Embryonic facial prominence (tissue), 1 donor: Measurements from ENCODE around the gene PILRB.

Experiments
- DNase-seq: peaks from one replicate; pipeline ENCODE4 v3.0.0-alpha.2; 2016; ENCODE audit errors: extremely low spot score

The PILRB gene

DNA sequence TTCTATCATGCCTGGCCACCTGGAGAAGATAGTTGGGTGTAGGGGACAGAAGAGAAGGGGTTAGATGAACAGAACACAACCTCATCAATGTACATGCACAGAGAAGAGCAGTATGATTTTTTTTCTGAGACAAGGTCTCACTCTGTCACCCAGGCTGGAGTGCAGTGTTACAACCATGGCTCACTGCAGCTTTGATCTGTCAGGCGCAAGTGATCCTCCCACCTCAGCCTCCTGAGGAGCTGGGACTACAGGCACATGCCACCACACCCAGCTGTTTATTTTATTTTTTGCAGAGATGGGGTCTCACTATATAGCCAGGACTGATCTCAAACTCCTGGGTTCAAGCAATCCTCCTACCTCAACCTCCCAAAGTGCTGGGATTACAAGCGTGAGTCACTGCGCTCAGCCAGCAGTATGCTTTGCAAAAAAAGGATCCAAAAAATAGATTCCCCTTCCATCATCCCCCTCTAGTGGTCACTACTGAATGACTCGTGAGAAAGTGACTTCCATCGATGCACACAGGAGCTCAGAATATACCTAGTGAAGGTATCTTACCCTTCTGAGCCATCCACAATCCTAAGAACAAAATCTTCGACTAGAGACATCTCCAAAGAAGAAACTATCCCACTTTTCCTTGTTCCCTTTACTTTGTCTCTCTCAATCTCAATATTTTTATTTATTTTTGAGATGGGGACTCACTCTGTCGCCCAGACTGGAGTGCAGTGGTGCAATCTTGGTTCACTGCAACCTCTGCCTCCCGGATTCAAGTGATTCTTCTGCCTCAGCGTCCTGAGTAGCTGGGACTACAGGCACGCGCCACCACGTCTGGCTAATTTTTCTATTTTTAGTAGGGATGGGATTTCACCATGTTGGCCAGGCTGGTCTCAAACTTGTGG is 49.6 kb downstream of the PILRB start:
- DNase-seq = no peak

DNA sequence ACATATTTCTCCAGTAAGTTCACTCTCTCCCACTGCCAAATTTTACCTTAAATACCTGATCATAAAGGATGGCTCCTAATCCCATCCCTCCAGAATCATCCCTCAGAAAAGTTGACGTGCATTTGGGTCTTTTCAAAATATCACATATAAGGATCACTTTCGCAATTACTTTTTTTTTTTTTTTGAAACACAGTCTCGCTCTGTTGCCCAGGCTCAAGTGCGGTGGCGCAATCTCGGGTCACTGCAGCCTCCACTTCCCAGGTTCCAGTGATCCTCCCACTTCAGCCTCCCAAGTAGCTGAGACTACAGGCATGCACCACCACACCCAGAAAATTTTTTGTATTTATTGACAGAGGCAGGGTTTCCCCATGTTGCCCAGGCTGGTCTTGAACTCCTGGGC is 53.2 kb downstream of the PILRB start:
- no peak for DNase-seq

GRCh38 chr7:100413346-100413745 is 55.4 kb downstream of the PILRB start:
- no peak for DNase-seq

DNA sequence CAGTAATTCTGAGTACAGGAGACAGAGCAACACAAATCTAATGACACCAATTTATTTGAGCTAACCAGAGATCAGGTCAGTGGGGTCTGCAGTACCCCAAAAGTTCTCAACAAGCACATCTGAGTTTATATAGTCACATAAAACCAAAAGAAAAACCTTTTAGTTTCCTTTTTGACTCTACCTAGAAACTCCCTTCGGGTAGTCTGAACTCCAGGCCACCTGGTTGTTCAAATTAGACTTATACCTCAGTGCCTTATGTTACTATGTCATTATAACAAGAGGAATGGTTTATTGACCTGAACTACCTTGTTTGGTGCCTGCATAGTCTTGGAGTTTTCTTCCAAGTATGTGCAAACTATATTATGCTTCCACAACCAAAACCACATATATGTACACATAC is 56.0 kb downstream of the PILRB start:
- DNase-seq = no peak

- DNase-seq = no peak
These were observed 57.5 kb downstream of the PILRB start for GRCh38 chr7:100415448-100415847.
